ENCODE measurements around the gene HOXD1.

HOXD1 gene

DNA sequence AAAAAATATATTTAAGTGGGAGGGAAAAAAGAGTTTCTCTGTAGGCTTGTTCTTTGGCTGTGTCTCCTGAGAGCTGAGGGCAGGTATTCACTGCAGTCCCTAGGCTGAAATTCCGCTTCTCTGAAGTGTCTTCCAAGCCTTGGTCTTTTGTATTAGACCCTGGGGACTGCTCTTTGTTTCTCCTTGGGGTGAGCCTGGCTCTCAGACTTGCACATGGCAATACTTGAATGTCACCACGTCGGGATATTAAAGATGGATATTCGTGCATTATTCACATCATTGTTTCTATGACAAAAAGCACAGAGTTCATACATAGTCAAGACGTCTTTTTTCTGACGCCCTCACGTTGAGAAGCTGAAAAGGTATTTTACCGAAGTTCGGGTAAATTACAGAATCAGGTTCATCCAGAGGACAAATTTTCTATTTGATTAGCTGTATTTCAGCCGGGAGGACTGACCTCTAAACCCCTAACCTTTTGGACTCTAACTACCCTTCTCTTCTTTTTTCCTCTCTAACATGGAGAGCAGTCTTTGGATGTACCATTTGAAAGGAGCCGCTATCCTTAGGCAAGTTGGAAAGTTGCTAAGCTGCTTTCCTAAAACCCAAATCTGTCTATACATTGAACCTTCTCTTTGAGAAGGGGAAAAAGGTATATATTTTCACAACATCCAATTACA, 33.8 kb upstream of the HOXD1 start:
- no peak for DNase-seq

GRCh38 chr2:176155356-176156044, 33.0 kb upstream of the HOXD1 start:
- no peak for DNase-seq

GRCh38 chr2:176156301-176156806, 32.1 kb upstream of the HOXD1 start:
- DNase-seq: no peak

DNA sequence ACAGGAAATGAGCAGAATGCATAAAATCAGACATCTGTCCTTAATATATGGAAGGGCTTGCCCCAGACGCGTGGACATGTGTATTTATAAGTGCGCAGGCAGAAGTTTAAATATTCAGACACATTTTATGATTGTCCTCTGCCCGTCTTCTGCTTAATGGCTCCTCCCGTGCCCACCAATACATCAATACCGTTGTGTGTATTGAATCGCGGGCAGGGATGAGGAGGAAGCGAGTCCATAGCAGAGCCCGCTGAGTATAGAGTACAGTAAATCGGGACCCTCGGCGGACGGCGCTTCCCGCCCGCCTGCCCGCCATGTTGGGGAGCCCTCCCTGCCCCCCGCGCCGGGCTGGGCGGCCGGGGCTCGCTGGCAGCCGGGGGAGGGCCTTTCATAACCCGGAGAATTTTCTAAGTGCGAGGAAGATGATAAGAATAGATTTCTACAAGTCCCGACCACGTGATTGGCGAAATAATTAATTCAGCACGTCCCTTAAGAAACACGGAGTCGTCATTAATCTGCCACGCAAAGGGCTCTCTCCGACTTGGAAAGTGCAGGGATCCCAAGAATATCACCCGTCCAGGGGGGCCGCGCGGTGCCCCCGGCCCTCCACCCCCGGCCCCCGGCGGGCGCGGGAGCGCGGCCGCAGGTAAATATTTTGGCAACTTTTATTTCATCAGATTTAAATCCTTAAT, 31.5 kb upstream of the HOXD1 start, which contains the start of gene HOXD3:
Gene HOXD3 (plus strand): TSS at position 501 of the 692 bp plus-strand sequence. CDS start 11,808 bp downstream, outside the sequence.
- no peak for DNase-seq

GRCh38 chr2:176157499-176158185, 30.8 kb upstream of the HOXD1 start:
- DNase-seq: no peak

- DNase-seq: no peak
Measured at GRCh38 chr2:176158186-176158591, 30.3 kb upstream of the HOXD1 start.

DNA sequence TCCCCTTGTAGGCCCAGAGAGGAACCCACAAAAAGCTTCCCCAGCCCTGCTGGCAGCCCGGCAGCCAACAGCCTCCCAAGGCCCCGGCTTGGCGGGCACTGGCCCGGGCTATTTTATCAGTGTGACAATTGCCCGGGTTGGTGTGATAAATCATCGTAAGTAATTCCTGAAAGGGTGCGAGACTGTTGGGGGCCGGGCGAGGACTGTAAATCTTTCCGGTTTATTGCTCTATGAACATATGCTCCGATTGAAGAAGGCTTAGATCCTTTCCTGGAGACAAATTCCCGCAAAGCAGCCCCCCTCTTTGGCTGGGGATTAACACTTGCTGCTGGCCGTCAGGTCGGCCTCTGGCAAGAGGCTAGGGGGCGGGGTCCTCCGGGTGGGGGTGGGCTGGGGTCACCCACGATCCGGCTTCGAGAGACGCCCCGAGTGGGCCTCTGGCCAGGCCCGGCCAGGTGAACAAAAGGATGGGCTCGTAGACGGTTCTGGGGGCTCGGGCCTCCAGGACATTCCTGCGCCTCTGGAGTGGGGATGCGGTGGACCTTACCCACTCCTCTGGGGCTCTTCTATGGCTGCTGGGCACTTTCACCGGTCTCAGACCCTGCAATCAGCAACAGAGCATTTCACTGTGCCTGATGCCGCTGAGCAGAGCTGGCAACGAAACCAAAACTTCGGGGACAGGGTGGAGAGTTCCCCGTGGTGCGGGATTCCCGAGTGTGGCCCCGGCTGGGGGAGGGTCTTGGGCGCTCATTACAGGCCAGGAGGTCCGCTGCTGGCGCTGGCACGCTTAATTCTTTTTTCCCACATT, 29.4 kb upstream of the HOXD1 start:
- DNase-seq: no peak

GRCh38 chr2:176159663-176160250, 28.7 kb upstream of the HOXD1 start:
- no peak for DNase-seq

- no peak for DNase-seq
Measured at GRCh38 chr2:176160251-176160985, 28.1 kb upstream of the HOXD1 start.

DNA sequence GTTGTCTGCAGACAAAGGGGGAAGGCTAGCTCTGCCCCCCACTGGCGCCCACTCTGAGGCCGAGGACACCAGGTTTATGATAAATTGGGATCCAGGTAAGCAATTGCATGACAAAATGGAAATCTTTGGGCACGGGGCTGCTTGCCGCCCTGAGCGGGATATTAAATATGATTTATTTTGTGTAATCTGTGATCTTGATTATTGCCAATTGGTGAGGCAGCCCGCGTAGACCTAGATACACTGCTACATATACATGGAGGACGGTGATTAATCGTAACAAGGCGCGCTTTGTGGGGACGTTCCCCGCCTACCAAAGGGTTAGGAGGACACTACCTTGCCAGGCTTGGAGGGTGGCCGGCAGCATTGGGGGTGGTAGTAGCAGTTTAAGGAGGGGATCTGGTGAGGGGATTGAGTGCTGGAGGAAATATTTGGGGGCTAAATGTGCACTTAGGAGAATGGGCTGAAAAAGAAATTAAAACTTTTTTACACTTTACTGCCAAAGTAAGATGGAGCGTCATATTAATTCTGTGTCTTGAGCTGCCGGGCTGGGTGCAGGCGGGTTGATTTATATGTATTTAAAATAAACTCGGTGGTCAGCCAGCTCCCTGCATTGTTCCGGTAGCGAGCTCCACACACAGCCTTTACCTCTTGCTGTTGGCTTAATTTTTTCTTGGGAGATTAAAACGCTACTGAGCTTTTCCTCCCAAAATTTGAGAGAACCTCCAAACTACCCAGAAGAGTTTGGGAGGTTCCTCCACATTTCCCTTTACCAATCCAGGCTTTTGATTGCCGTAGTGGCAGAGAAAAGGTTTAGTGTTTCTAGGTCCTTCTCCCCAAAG, 27.3 kb upstream of the HOXD1 start:
- DNase-seq: no peak

- DNase-seq: no peak
Measured at GRCh38 chr2:176161825-176162626, 26.4 kb upstream of the HOXD1 start.

- DNase-seq: no peak
Measured at GRCh38 chr2:176162911-176163671, 25.4 kb upstream of the HOXD1 start.

DNA sequence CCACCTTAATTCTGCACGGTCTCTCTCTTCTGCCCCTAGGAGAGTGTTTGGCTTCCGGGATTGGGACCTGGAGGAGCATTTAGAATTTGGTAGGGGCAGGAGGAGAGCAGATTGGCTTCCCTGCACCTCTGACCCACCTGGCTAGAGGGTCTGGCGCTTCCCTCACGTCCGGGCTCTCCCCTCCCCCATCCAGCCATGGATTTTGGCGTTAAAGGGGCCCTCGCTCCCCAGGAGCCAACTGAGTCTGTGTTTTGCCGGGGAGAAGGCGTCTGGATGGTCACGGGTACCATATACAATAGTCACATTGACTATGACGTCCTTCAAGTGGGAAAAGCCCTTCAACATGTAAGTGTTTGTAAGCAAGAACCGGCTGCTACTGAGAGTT, 24.8 kb upstream of the HOXD1 start:
- DNase-seq: no peak

- DNase-seq: no peak
Measured at GRCh38 chr2:176164201-176164600, 24.3 kb upstream of the HOXD1 start.

DNA sequence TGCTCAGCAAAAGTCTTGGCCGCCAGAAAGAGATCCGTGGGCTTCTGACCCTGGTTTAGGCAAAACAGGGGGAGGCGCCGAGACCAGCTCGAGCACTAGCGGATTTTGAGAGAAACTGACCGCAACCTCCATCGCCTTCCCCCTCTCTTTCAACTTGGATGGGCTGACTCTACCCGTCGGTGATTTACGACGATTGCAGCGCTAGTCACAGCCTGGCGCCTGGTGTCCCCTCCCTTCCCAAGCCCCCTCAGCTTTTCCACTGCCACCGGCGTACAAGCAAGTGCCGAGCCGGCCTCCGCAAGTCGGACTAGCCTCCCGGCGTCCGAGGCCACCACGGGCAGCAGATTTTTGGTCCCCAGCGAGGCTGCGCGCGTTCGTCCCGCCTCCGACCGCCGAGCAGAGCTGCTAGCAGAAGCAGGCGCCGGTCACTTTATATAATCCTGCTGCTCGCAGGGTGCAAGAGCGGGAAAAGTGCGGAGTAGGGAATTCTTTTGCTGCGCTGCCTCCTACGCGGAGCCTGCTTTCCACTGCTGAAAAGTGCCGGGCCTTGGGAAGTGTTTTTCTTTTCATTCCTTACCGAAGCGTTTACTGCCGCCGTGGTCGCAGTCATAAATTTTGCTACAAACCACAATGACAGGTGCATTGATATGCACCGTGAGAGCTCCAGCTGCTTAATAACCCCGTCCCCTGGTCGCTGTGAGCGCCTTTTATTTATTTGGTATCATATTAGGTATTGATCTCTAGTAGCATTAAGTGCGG, 23.7 kb upstream of the HOXD1 start:
- DNase-seq: no peak

DNA sequence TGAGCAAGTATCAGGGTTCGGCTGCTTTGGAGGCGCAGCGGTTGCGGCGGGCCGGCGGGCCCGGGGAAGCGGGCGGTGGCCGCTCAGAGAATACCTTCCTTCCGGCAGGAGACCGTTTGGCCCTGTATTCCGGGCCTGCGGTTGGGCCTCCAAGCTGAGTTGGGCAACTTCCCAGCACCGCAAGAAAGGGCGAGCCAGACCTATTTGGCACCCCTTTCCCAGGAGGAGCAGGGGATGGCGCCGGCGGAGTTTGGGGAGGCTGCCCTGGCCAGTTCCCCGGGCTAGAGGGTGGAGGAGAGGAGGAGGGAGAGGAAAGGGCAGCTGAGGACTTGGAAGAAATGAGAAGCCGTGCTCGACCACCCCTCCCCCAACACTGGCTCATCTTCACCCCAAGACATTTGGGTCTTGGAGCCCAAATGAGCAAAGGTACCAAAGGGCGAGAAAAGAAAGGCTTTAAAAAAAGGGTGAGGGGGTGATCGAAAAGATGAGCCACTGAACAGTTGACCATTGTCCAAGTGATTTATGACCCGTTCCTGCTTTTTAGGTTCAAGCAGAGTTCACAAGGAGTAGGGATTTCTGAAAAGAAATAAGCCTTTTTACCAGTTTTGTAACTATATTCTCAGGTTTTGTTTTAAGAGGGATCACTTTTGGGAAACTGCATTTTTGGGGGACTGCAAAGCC, 23.0 kb upstream of the HOXD1 start:
- DNase-seq: no peak

- DNase-seq: no peak
Measured at GRCh38 chr2:176166272-176166671, 22.2 kb upstream of the HOXD1 start.

All from NCI-H1436 treated with DMSO at 0.1 percent for 48 hours (cell line).